SH-SY5Y (cell line): Measurements from ENCODE around the gene RPS27A.

Experiments used
- GATA2 ChIP-seq: IDR thresholded peaks from 2 replicates; pipeline ENCODE4 v1.6.1; 2011; ENCODE audit warnings: mild to moderate bottlenecking, low read depth, low read length
- GATA3 ChIP-seq: IDR thresholded peaks from 2 replicates; pipeline ENCODE4 v1.6.1; 2011; ENCODE audit warnings: low read depth, mild to moderate bottlenecking, low read length, moderate library complexity

DNA sequence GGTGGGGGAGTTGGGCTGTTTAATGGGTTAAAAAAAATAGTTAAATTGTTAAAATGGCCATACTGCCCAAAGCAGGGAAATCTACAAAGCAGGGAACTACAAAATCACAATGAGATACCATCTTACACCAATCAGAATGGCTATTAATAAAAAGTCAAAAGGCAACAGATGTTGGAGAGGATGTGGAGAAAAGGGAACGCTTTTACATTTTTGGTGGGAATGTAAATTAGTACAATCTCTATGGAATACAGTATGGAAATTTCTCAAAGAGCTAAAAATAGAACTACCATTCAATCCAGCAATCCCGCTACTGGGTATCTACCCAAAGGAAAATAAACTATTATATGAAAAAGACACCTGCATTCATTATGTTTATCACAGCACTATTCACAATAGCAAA lies 27.5 kb upstream of the RPS27A start:
- TF ChIP-seq GATA2 (no peak), GATA3 (no peak)
